Measurements from ENCODE around the gene RNASE11.
"Not testable (repeated sequence)": the region's sequence is repeated elsewhere in the genome, so short reads cannot be mapped to it uniquely, and the experiment has no call there.

RNASE11 gene

DNA sequence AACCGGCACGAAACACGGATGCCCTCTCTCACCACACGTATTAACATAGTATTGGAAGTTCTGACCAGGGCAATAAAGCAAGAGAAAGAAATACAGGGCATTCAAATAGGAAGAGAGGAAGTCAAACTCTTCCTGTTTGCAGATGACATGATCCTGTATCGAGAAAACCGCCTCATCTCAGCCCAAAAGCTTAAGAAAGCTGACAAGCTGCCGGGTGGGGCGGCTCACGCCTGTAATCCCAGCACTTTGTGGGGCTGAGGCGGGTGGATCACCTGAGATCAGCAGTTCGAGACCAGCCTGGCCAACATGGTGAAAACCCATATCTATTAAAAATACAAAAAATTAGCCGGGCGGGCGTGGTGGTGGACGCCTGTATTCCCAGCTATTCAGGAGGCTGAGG lies 36.0 kb upstream of the RNASE11 start:
- Histone ChIP-seq H3K27me3 (peaks cover 0 to 5% of the 10 kb centered on the region in 2 donors), H3K4me1 (peaks cover 0 to 48% (median 25%) of the 10 kb centered on the region in 4 donors), H3K9me3 (no peaks in the 10 kb centered on the region), H3K36me3 (no peaks in the 10 kb centered on the region), H3K4me3 (no peak overlapping the region), H3K27ac (no peak overlapping the region)
- DNase-seq, result no peak
- TF ChIP-seq, protein P1, sequence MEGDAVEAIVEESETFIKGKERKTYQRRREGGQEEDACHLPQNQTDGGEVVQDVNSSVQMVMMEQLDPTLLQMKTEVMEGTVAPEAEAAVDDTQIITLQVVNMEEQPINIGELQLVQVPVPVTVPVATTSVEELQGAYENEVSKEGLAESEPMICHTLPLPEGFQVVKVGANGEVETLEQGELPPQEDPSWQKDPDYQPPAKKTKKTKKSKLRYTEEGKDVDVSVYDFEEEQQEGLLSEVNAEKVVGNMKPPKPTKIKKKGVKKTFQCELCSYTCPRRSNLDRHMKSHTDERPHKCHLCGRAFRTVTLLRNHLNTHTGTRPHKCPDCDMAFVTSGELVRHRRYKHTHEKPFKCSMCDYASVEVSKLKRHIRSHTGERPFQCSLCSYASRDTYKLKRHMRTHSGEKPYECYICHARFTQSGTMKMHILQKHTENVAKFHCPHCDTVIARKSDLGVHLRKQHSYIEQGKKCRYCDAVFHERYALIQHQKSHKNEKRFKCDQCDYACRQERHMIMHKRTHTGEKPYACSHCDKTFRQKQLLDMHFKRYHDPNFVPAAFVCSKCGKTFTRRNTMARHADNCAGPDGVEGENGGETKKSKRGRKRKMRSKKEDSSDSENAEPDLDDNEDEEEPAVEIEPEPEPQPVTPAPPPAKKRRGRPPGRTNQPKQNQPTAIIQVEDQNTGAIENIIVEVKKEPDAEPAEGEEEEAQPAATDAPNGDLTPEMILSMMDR (IDR thresholded peaks at IDR 0.05), result no peak
- intact Hi-C loops (cut with DNase I; ENCODE audit: low total_unique reads), result no loop called here

DNA sequence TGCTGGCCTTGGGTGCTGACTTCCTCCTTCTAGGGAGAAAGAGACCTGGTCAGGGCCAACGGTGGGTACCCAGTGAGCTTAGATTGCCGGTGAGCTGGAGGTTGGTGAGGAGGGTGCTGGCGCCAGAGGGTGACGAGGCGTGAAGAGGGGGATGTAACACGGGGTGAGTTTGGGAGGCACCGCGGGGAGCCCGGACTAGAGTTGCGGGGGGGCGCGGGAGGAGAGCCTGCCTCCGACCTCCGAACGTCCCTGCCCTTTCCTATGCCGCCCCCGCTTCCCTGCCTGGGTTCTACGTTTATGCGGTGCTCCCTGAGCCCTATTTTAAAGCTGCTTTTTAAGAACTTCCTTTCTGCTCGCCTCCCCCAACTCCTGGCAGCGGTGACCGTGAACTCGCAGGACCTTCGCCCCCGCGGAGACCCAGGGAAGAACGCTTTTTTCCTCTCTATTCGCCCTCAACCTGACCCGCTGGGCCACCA lies 35.1 kb upstream of the RNASE11 start:
- Histone ChIP-seq H3K9me3 (no peaks in the 10 kb centered on the region), H3K4me1 (peaks cover 0 to 48% (median 25%) of the 10 kb centered on the region in 4 donors), H3K27me3 (peaks cover 0 to 5% of the 10 kb centered on the region in 2 donors), H3K36me3 (no peaks in the 10 kb centered on the region), H3K27ac (no peak overlapping the region), H3K4me3 (no peak overlapping the region)
- TF ChIP-seq, protein P1 (IDR thresholded peaks at IDR 0.05), result no peak
- intact Hi-C loops (cut with DNase I; ENCODE audit: low total_unique reads), result no loop called here
- no peak for DNase-seq

DNA sequence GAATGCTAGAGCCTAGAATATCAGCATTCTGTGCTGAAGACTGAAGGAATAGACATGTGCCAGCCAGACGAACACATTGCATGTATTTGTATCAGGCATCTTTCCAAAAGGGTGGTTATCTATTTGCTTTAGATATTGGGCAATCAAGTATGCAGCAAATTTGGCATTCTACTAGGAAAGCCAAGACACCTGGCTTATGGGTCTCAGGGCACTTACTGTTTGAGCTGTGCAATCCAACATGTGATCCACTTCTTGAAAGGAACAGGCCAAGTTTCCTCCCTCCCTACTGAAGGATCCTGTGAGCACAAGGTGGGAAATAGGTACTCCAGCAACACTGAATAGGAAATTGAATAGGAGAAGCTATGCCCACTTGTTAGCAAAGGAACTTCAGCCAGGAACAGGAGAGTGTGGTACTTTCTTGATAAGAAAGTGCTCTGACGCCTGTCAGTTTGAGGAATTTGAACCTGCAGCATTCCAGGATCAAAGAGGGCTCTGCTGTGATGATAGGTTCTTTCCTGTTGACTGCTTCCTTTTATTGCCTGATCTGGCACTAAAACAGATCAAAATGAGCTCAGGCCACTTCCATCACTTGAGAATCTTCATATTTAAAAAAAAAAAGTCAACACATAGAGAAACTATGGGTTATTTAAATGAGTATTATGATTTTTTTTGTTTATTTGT lies 33.1 kb upstream of the RNASE11 start:
- H3K27ac ChIP-seq, result no peak overlapping the region

DNA sequence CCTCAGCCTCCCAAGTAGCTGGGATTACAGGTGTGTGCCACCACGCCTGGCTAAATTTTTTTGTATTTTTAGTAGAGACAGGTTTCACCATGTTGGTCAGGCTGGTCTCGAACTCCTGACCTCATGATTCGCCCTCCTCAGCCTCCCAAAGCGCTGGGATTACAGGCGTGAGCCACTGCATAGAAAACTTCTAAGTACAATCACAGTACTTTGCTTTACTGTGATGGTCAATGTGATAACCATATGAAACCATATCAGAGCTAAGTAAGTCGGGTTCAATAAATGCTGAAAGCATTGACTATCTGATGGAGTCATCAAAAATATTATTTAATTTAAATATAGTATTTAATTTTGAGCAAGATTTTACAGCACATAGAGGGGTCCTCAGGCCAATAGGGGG lies 31.9 kb upstream of the RNASE11 start:
- H3K36me3 ChIP-seq; intact Hi-C loops (cut with DNase I; ENCODE audit: low total_unique reads); H3K9me3 ChIP-seq; H3K27me3 ChIP-seq; H3K4me3 ChIP-seq; DNase-seq; H3K27ac ChIP-seq: not testable (repeated sequence)
- peaks cover 0 to 25% (median 8%) of the 10 kb centered on the region in 4 donors for H3K4me1 ChIP-seq

More for the DNA sequence above, 33.1 kb upstream of the RNASE11 start:
- Histone ChIP-seq H3K4me1 (peaks cover 0 to 32% (median 13%) of the 10 kb centered on the region in 4 donors), H3K4me3 (no peak overlapping the region), H3K36me3 (no peaks in the 10 kb centered on the region), H3K27me3 (peaks cover 0 to 5% of the 10 kb centered on the region in 2 donors), H3K9me3 (no peaks in the 10 kb centered on the region)
- TF ChIP-seq, protein P1 (IDR thresholded peaks at IDR 0.05), result no peak
- intact Hi-C loops (cut with DNase I; ENCODE audit: low total_unique reads), result no loop called here
- no peak for DNase-seq

DNA sequence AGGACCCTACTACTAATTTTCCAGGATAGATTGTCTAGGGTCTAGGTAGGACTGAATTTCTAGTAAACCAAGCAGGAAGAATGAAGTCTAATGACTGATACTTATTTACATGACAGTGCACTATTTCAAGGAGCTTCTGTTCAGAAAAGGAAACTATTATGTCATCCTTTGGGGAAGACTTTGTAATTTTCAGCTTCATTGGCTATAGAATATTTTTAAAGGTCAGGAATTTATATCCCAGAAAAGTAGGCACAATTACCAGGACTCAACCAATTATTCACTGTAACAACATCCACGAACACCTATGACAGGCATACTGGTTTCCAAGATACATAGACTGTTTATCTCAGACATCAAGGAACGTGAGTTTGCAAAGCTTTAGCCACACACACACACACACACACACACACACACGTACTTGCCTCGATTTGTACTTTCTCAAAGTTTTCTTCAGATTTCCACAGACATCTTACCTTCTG lies 30.5 kb upstream of the RNASE11 start:
- no peak overlapping the region for H3K4me3 ChIP-seq
- intact Hi-C loops (cut with DNase I; ENCODE audit: low total_unique reads), result no loop called here
- TF ChIP-seq, protein P1 (IDR thresholded peaks at IDR 0.05), result no peak
- peaks cover 0 to 5% of the 10 kb centered on the region in 2 donors for H3K27me3 ChIP-seq
- DNase-seq, result no peak
- no peak overlapping the region for H3K27ac ChIP-seq
- peaks cover 0 to 20% (median 4%) of the 10 kb centered on the region in 4 donors for H3K4me1 ChIP-seq
- no peaks in the 10 kb centered on the region for H3K9me3 ChIP-seq
- no peaks in the 10 kb centered on the region for H3K36me3 ChIP-seq

DNA sequence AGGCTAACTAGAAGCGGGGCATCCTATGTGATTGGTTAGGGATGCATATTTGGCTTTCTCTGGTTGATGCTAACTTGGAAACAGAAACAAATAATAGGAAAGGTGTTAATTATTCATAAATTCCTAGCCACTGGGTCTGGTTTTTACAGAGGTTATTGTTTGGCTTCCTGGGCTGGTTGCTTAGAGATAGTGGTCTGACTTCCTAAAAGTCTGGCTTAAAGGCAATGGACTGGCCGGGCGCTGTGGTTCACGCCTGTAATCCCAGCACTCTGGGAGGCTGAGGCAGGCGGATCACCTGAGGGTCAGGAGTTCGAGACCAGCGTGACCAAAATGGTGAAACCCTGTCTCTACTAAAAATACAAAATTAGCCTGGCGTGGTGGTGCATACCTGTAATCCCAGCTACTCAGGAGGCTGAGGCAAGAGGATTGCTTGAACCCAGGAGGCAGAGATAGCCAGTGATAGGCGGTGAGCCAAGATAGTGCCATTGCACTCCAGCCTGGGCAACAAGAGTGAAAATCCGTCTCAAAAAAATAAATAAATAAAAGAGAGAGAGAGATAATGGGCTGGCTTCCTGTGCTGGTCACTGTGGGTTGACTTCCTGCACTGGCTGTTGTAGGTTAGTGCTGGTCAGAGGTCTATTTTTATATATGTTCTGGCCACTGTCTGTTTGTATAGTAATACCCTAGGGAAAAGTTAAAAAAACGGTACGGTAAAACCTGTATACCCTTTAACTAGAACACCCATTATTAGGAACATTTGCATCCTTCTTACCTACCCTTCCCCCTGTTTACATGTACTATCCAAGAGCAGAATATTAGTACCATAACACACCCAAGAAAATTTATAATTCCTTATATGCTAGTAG lies 29.6 kb upstream of the RNASE11 start:
- H3K27me3 ChIP-seq, result no peaks in the 10 kb centered on the region
- no peaks in the 10 kb centered on the region for H3K36me3 ChIP-seq
- DNase-seq, result no peak
- no peaks in the 10 kb centered on the region for H3K9me3 ChIP-seq
- no peak overlapping the region for H3K27ac ChIP-seq
- TF ChIP-seq, protein P1 (IDR thresholded peaks at IDR 0.05), result no peak
- H3K4me3 ChIP-seq, result no peak overlapping the region
- H3K4me1 ChIP-seq, result peaks cover 0 to 11% (median 0%) of the 10 kb centered on the region in 4 donors
- intact Hi-C loops (cut with DNase I; ENCODE audit: low total_unique reads), result no loop called here
